K562 (cell line): ENCODE data around the gene EIF2S3. TPM values are rescaled to one million over a fixed set of nuclear protein-coding genes. Genes with fewer than 3 reads are reported as not detected.

ENCODE experiments used
- CBFA2T3 ChIP-seq: fragments of 450-650 bp; IDR thresholded peaks from 2 replicates; pipeline ENCODE4 v1.6.1; 2017
- CHCHD3 ChIP-seq: fragments of 250-450 bp; sonication (Bioruptor Pico); IDR thresholded peaks from 2 replicates; pipeline ENCODE4 v2.1.2; 2022; ENCODE audit warnings: mild to moderate bottlenecking
- CXXC5 ChIP-seq: fragments of 250-450 bp; sonication (Bioruptor Pico); IDR thresholded peaks from 2 replicates; pipeline ENCODE4 v1.8.0; 2022; ENCODE audit warnings: inconsistent platforms, mild to moderate bottlenecking, moderate library complexity
- DLX4 ChIP-seq: fragments of 250-450 bp; sonication (Bioruptor Pico); IDR thresholded peaks from 2 replicates; pipeline ENCODE4 v1.6.1; 2021; ENCODE audit warnings: mild to moderate bottlenecking
- FOSL1 ChIP-seq: fragments of 200-800 bp; sonication (Bioruptor generic); conservative IDR thresholded peaks from 2 replicates; pipeline ENCODE4 v1.6.1; 2016; ENCODE audit warnings: missing genetic modification characterization, missing compliant biosample characterization
- KDM1A ChIP-seq, 2 experiments: fragments of 450-650 bp; IDR thresholded peaks; 2 replicates each; pipeline ENCODE4 v1.6.1; 2016; ENCODE audit warnings: mild to moderate bottlenecking in 2 of 2
- MECOM ChIP-seq: fragments of 250-450 bp; sonication (Bioruptor Pico); IDR thresholded peaks from 2 replicates; pipeline ENCODE4 v1.8.0; 2022; ENCODE audit warnings: inconsistent platforms
- MYBL2 ChIP-seq, 2 experiments: fragments of 450-650 bp in 1 of 2; sonication (generic) in 1 of 2; formaldehyde crosslinking in 1 of 2; IDR thresholded peaks; 2 replicates each; pipeline versions ENCODE4 v1.6.1 to v1.8.1; 2017 to 2022; ENCODE audit warnings: borderline replicate concordance in 1 of 2, inconsistent platforms in 1 of 2, low read depth in 1 of 2, mild to moderate bottlenecking in 1 of 2, missing genetic modification reagents in 1 of 2, moderate library complexity in 1 of 2
- NFIC ChIP-seq: fragments of 450-650 bp; IDR thresholded peaks from 2 replicates; pipeline ENCODE4 v1.6.1; 2017; ENCODE audit warnings: mild to moderate bottlenecking, inconsistent platforms
- POLR2AphosphoS5 ChIP-seq: IDR thresholded peaks from 2 replicates; pipeline ENCODE4 v1.6.1; 2011; ENCODE audit warnings: mild to moderate bottlenecking, low read depth, low read length, moderate library complexity; ENCODE audit not compliant: control insufficient read depth, insufficient read depth
- STAT5A ChIP-seq: IDR thresholded peaks from 2 replicates; pipeline ENCODE4 v1.6.1; 2012; ENCODE audit warnings: low read length, inconsistent platforms, borderline replicate concordance
- TAL1 ChIP-seq: fragments of 450-650 bp; IDR thresholded peaks from 2 replicates; pipeline ENCODE4 v1.6.1; 2016; ENCODE audit warnings: mild to moderate bottlenecking
- TCF3 ChIP-seq: sonication (generic); formaldehyde crosslinking; IDR thresholded peaks from 2 replicates; pipeline ENCODE4 v1.4.0; 2020; ENCODE audit warnings: mild to moderate bottlenecking, missing genetic modification reagents
- ZNF511 ChIP-seq: sonication (generic); formaldehyde crosslinking; IDR thresholded peaks from 2 replicates; pipeline ENCODE4 v1.8.0; 2022; ENCODE audit warnings: mild to moderate bottlenecking, missing genetic modification reagents
- polyA plus RNA-seq, 8 experiments: library from polyadenylated mRNA; depleted of rRNA in 4 of 8; stranded (reverse) in 5 of 8; unstranded in 3 of 8; fragments of >200 nt; fragmentation: Nextera tagmentation in 2 of 8; fragmentation: Illumina TruSeq in 1 of 8; extraction: Ambion mirVana in 2 of 8; extraction: Trizol in 1 of 8; gene quantifications; 2 replicates each; pipeline versions ENCODE4 v1.2.1 to v1.2.3, GENCODE V29; 2011 to 2014; ENCODE audit warnings: inconsistent platforms in 1 of 8, missing spikeins in 1 of 8
- total RNA-seq, 7 experiments: library from RNA; depleted of rRNA in 6 of 7; stranded (reverse); fragments of >200 nt in 6 of 7; fragmentation: Illumina TruSeq in 2 of 7; extraction: Trizol in 2 of 7; gene quantifications; 2 replicates each; pipeline versions ENCODE4 v1.2.1 to v1.2.3, GENCODE V29; 2011 to 2021; ENCODE audit warnings: low replicate concordance in 1 of 7

EIF2S3 gene
- total and polyA plus RNA-seq, 9 of the 15 experiments (the other 6 are each of a cell fraction or from before 2014, with no cell fraction given), result 148 to 439 (median 275) TPM

GRCh38 chrX:24005867-24006266 is 48.9 kb upstream of the EIF2S3 start (continued):
- TF ChIP-seq MECOM (peak; percentile 58; the same call in 1 of the 2 replicates), FOSL1 (tag) (0 out of 2 replicates have a peak, but pooled peaks have one; percentile 15), KDM1A (IDR thresholded peaks at IDR 0.05) (peak; percentile 39 to 58; a peak in 2 of 4 replicates), STAT5A (peak; percentile 28; the same call in 1 of the 2 replicates), POLR2AphosphoS5 (peak; percentile 49; the same call in 1 of the 2 replicates), NFIC (peak; percentile 39; the same call in 1 of the 2 replicates), CHCHD3 (CRISPR knock-in tag) (no peak), TAL1 (peak; percentile 76; the same call in 1 of the 2 replicates), CXXC5 (CRISPR knock-in tag) (peak; percentile 64), MYBL2 (IDR thresholded peaks at IDR 0.05; ENCODE audit: low read depth) (no peak), MYBL2 (CRISPR knock-in tag; IDR thresholded peaks at IDR 0.05; ENCODE audit: borderline replicate concordance) (no peak), ZNF511 (CRISPR knock-in tag) (no peak), CBFA2T3 (peak; percentile 89), DLX4 (CRISPR knock-in tag) (no peak), TCF3 (CRISPR knock-in tag) (peak; percentile 64)
